ENCODE measurements around the gene CA5A. TPM values are rescaled to one million over a fixed set of nuclear protein-coding genes. Genes with fewer than 3 reads are reported as not detected.

The CA5A gene
- total RNA-seq, 4 donors from 2014 or later, result not detected

- ATAC-seq (no peak), DNase-seq (no peak)
- no peak for TF ChIP-seq POLR2A (IDR thresholded peaks at IDR 0.05)
- TF ChIP-seq CTCF (IDR thresholded peaks at IDR 0.05 in 4 of 5, conservative IDR thresholded peaks at IDR 0.05 in 1 of 5), result no peak
- intact Hi-C loops (cut with DNase I; ENCODE audit: low total_unique reads), result no loop called here
- Histone ChIP-seq H3K27me3 (no peaks in the 10 kb centered on the region), H3K9me3 (no peaks in the 10 kb centered on the region), H3K36me3 (no peaks in the 10 kb centered on the region), H3K4me1 (peaks cover 14 to 19% of the 10 kb centered on the region in 2 donors), H3K4me3 (no peak overlapping the region), H3K27ac (peak overlapping the region in 1 of 4 donors; percentile 71)
- in situ Hi-C loops (cut with MboI; ENCODE audit: low sequenced_read_pairs in 4 of 4), result no loop called here
These were observed 29.1 kb upstream of the CA5A start for GRCh38 chr16:87965417-87965816.

GRCh38 chr16:87964049-87964659 lies 27.8 kb upstream of the CA5A start:
- no peak overlapping the region for H3K4me3 ChIP-seq
- H3K36me3 ChIP-seq, result no peaks in the 10 kb centered on the region
- H3K27ac ChIP-seq, result peak overlapping the region; percentile 1 to 71 (median 61)
- intact Hi-C loops (cut with DNase I; ENCODE audit: low total_unique reads), result no loop called here
- H3K4me1 ChIP-seq, result peaks cover 14 to 21% of the 10 kb centered on the region in 2 donors
- TF ChIP-seq POLR2A (IDR thresholded peaks at IDR 0.05) (no peak), CTCF (IDR thresholded peaks at IDR 0.05 in 4 of 5, conservative IDR thresholded peaks at IDR 0.05 in 1 of 5) (no peak)
- H3K27me3 ChIP-seq, result no peaks in the 10 kb centered on the region
- DNase-seq, result no peak
- no peaks in the 10 kb centered on the region for H3K9me3 ChIP-seq
- no peak for ATAC-seq
- in situ Hi-C loops (cut with MboI; ENCODE audit: low sequenced_read_pairs in 4 of 4), result no loop called here

- no peaks in the 10 kb centered on the region for H3K27me3 ChIP-seq
- peak in 1 of 2 donors; percentile 29 for TF ChIP-seq POLR2A (IDR thresholded peaks at IDR 0.05)
- no peak for TF ChIP-seq CTCF (IDR thresholded peaks at IDR 0.05 in 4 of 5, conservative IDR thresholded peaks at IDR 0.05 in 1 of 5)
- in situ Hi-C loops (cut with MboI; ENCODE audit: low sequenced_read_pairs in 4 of 4), result no loop called here
- DNase-seq, result no peak
- peak; percentile 24 to 44 for ATAC-seq
- peaks cover 14 to 24% of the 10 kb centered on the region in 2 donors for H3K4me1 ChIP-seq
- no peaks in the 10 kb centered on the region for H3K9me3 ChIP-seq
- H3K27ac ChIP-seq, result peak overlapping the region; percentile 46 to 71 (median 61)
- intact Hi-C loops (cut with DNase I; ENCODE audit: low total_unique reads), result no loop called here
- H3K4me3 ChIP-seq, result no peak overlapping the region
- H3K36me3 ChIP-seq, result no peaks in the 10 kb centered on the region
These were observed 27.1 kb upstream of the CA5A start for GRCh38 chr16:87963400-87963799.

- Histone ChIP-seq H3K4me3 (no peak overlapping the region), H3K4me1 (peaks cover 11 to 28% of the 10 kb centered on the region in 2 donors), H3K36me3 (peaks cover 0 to 3% of the 10 kb centered on the region in 2 donors), H3K27ac (no peak overlapping the region), H3K27me3 (no peaks in the 10 kb centered on the region), H3K9me3 (no peaks in the 10 kb centered on the region)
- intact Hi-C loops (cut with DNase I; ENCODE audit: low total_unique reads), result no loop called here
- no peak for DNase-seq
- TF ChIP-seq CTCF (IDR thresholded peaks at IDR 0.05 in 4 of 5, conservative IDR thresholded peaks at IDR 0.05 in 1 of 5) (no peak), POLR2A (IDR thresholded peaks at IDR 0.05) (no peak)
- in situ Hi-C loops (cut with MboI; ENCODE audit: low sequenced_read_pairs in 4 of 4), result no loop called here
- ATAC-seq, result no peak
These were observed 25.3 kb upstream of the CA5A start for GRCh38 chr16:87961623-87962022.

GRCh38 chr16:87960852-87961251 lies 24.5 kb upstream of the CA5A start:
- no peak for TF ChIP-seq CTCF (IDR thresholded peaks at IDR 0.05 in 4 of 5, conservative IDR thresholded peaks at IDR 0.05 in 1 of 5)
- TF ChIP-seq POLR2A (IDR thresholded peaks at IDR 0.05), result no peak

More at GRCh38 chr16:87960852-87961251, 24.5 kb upstream of the CA5A start:
- intact Hi-C loops (cut with DNase I; ENCODE audit: low total_unique reads) (no loop called here), in situ Hi-C loops (cut with MboI; ENCODE audit: low sequenced_read_pairs in 4 of 4) (no loop called here)
- Histone ChIP-seq H3K4me3 (no peak overlapping the region), H3K9me3 (no peaks in the 10 kb centered on the region), H3K4me1 (peaks cover 5 to 26% of the 10 kb centered on the region in 2 donors), H3K27me3 (no peaks in the 10 kb centered on the region), H3K27ac (no peak overlapping the region), H3K36me3 (peaks cover 0 to 3% of the 10 kb centered on the region in 2 donors)
- ATAC-seq, result no peak
- no peak for DNase-seq

Measured in gastrocnemius medialis (tissue), 4 donors.